ENCODE results near the gene GNAQ. TPM values are rescaled to one million over a fixed set of nuclear protein-coding genes. Genes with fewer than 3 reads are reported as not detected.

The GNAQ gene
- total and polyA plus RNA-seq, 2 donors (not counting 1 experiment from before 2014, with no cell fraction given) = 0.60 to 1.4 TPM

DNA sequence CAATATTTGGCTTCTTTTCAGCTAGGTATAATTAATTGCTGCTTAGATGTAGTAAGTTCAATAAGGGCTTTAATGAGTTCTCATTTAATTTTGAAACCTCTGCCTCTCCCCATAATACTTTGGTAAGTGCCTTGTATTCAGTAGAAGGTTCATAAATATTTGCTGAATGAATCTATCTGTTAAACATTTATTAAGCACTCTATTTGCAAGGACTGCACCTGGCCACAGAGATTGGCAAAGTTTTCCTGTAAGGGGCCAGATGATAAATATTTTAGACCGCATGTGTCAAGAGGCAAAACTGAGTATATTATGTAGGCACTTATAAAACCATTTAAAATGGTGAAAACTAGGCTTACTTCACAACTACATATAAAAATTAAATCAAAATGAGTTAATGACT lies 364.5 kb downstream of the GNAQ start:
- H3K79me2 ChIP-seq (ENCODE audit: control insufficient read depth, insufficient read depth, low read length) = no peaks in the 10 kb centered on the region
- Mint-ChIP-seq H3K4me3 (no peak overlapping the region), H3K9me3 (ENCODE audit: insufficient read depth) (no peaks in the 10 kb centered on the region), H3K27ac (no peak overlapping the region), H3K4me1 (no peaks in the 10 kb centered on the region), H3K27me3 (peaks cover 6% of the 10 kb centered on the region)
- no peak overlapping the region for H2AFZ ChIP-seq (ENCODE audit: insufficient read depth, low read depth, low read length, poor library complexity, severe bottlenecking)
- DNase-seq = no peak
- no CpG with 5 or more reads among the region's 1 CpG for WGBS (ENCODE audit: insufficient coverage)
- TF ChIP-seq, protein P1, sequence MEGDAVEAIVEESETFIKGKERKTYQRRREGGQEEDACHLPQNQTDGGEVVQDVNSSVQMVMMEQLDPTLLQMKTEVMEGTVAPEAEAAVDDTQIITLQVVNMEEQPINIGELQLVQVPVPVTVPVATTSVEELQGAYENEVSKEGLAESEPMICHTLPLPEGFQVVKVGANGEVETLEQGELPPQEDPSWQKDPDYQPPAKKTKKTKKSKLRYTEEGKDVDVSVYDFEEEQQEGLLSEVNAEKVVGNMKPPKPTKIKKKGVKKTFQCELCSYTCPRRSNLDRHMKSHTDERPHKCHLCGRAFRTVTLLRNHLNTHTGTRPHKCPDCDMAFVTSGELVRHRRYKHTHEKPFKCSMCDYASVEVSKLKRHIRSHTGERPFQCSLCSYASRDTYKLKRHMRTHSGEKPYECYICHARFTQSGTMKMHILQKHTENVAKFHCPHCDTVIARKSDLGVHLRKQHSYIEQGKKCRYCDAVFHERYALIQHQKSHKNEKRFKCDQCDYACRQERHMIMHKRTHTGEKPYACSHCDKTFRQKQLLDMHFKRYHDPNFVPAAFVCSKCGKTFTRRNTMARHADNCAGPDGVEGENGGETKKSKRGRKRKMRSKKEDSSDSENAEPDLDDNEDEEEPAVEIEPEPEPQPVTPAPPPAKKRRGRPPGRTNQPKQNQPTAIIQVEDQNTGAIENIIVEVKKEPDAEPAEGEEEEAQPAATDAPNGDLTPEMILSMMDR (IDR thresholded peaks at IDR 0.05) = no peak
- TF ChIP-seq EZH2 (IDR thresholded peaks at IDR 0.05; ENCODE audit: borderline replicate concordance, insufficient read depth, low read depth, low read length, poor library complexity, severe bottlenecking) = no peak
- no peak overlapping the region for H3K4me2 ChIP-seq (replicated peaks; ENCODE audit: low read depth, low read length, poor library complexity, severe bottlenecking)
- no peak overlapping the region for H3K4me3 ChIP-seq (ENCODE audit: control extremely low read depth in 1 of 5, extremely low read depth in 1 of 5, insufficient read depth in 1 of 5, low read depth in 2 of 5, low read length in 4 of 5)
- no peak overlapping the region for H3K9ac ChIP-seq (ENCODE audit: low read length)
- ChIA-PET POLR2A (no interaction called here), CTCF (no interaction called here)
- intact Hi-C loops (cut with micrococcal nuclease) = no loop called here
- ATAC-seq (ENCODE audit: low read depth) = no peak
- no peaks in the 10 kb centered on the region for H3K4me1 ChIP-seq (ENCODE audit: control insufficient read depth in 2 of 2, insufficient read depth in 2 of 2, low read length in 2 of 2)
- no peaks in the 10 kb centered on the region for H3K27me3 ChIP-seq (replicated peaks in 1 of 4; ENCODE audit: control extremely low read depth in 1 of 4, control insufficient read depth in 3 of 4, insufficient read depth in 4 of 4, low read length in 3 of 4)
- no peaks in the 10 kb centered on the region for H4K20me1 ChIP-seq (ENCODE audit: control insufficient read depth, insufficient read depth, low read length, poor library complexity, severe bottlenecking)
- H3K27ac ChIP-seq (ENCODE audit: low read length in 2 of 2) = no peak overlapping the region
- no peaks in the 10 kb centered on the region for H3K9me3 ChIP-seq (ENCODE audit: control extremely low read depth in 1 of 3, control insufficient read depth in 2 of 3, insufficient read depth in 1 of 3, low read length in 2 of 3)
- H3K36me3 ChIP-seq (replicated peaks in 1 of 2; ENCODE audit: control extremely low read depth in 1 of 2, control insufficient read depth in 1 of 2, extremely low read depth in 1 of 2, insufficient read depth in 2 of 2, low read length in 1 of 2) = no peaks in the 10 kb centered on the region

Other genes with a start within 250 kb of the GNAQ start
- gene CEP78, start 204.3 kb upstream of the GNAQ start, total RNA-seq = 27.7 and 28.8 TPM in 2 replicates
- gene CEP78, start 204.3 kb upstream of the GNAQ start, polyA plus RNA-seq = 7.2 and 8.7 TPM in 2 replicates

All from B cell (primary cell).